ENCODE measurements around the gene KLK6. TPM values are rescaled to one million over a fixed set of nuclear protein-coding genes. Genes with fewer than 3 reads are reported as not detected.

KLK6 gene
- total and polyA plus RNA-seq, 4 donors = not detected

DNA sequence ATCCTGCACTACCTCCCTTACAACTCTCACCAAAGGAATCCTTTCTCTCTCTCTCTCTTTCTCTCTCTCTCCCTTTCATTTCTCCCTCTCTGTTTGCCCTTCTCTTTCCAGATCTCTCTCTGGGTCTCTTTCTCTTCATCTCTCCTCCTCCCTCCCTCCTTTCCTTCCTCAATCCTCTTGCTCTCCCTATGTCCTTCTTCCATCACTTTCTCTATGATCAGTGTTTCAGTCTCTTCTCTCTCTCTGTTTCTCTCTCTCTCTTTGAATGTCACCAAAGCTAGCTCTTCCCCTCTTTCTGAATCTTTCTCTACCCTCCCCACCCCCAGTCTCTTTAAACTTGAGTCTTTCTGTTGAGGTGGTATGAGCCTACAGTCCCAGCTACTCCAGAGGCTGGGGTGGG is 38.4 kb downstream of the KLK6 start (continued):
- TF ChIP-seq, protein P1, sequence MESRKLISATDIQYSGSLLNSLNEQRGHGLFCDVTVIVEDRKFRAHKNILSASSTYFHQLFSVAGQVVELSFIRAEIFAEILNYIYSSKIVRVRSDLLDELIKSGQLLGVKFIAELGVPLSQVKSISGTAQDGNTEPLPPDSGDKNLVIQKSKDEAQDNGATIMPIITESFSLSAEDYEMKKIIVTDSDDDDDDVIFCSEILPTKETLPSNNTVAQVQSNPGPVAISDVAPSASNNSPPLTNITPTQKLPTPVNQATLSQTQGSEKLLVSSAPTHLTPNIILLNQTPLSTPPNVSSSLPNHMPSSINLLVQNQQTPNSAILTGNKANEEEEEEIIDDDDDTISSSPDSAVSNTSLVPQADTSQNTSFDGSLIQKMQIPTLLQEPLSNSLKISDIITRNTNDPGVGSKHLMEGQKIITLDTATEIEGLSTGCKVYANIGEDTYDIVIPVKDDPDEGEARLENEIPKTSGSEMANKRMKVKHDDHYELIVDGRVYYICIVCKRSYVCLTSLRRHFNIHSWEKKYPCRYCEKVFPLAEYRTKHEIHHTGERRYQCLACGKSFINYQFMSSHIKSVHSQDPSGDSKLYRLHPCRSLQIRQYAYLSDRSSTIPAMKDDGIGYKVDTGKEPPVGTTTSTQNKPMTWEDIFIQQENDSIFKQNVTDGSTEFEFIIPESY (IDR thresholded peaks at IDR 0.05) = no peak
- TF ChIP-seq SP1 (IDR thresholded peaks at IDR 0.05) = no peak
- TF ChIP-seq GABPA (IDR thresholded peaks at IDR 0.05 in 1 of 2, conservative IDR thresholded peaks at IDR 0.05 in 1 of 2) = no peak
- no peak for TF ChIP-seq MAX (IDR thresholded peaks at IDR 0.05)

- no peak overlapping the region for H3K4me3 ChIP-seq (ENCODE audit: low read depth in 1 of 3, low read length in 3 of 3)
- no peak for TF ChIP-seq REST (IDR thresholded peaks at IDR 0.05)
- no peak for TF ChIP-seq EGR1 (IDR thresholded peaks at IDR 0.05; ENCODE audit: low read depth in 2 of 2)
- TF ChIP-seq, protein P1 (IDR thresholded peaks at IDR 0.05) = no peak
- TF ChIP-seq GABPA (IDR thresholded peaks at IDR 0.05 in 1 of 2, conservative IDR thresholded peaks at IDR 0.05 in 1 of 2) = no peak
- TF ChIP-seq, protein P2, sequence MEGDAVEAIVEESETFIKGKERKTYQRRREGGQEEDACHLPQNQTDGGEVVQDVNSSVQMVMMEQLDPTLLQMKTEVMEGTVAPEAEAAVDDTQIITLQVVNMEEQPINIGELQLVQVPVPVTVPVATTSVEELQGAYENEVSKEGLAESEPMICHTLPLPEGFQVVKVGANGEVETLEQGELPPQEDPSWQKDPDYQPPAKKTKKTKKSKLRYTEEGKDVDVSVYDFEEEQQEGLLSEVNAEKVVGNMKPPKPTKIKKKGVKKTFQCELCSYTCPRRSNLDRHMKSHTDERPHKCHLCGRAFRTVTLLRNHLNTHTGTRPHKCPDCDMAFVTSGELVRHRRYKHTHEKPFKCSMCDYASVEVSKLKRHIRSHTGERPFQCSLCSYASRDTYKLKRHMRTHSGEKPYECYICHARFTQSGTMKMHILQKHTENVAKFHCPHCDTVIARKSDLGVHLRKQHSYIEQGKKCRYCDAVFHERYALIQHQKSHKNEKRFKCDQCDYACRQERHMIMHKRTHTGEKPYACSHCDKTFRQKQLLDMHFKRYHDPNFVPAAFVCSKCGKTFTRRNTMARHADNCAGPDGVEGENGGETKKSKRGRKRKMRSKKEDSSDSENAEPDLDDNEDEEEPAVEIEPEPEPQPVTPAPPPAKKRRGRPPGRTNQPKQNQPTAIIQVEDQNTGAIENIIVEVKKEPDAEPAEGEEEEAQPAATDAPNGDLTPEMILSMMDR (IDR thresholded peaks at IDR 0.05; ENCODE audit: low read depth, low read length, missing input control) = no peak
- no peak for TF ChIP-seq HNF4G (IDR thresholded peaks at IDR 0.05)
- no peak for TF ChIP-seq YY1 (IDR thresholded peaks at IDR 0.05)
- TF ChIP-seq FOXA1 (IDR thresholded peaks at IDR 0.05) = no peak
- TF ChIP-seq SP1 (IDR thresholded peaks at IDR 0.05) = no peak
- no peak for TF ChIP-seq FOXA2 (IDR thresholded peaks at IDR 0.05)
- TF ChIP-seq RXRA (IDR thresholded peaks at IDR 0.05) = no peak
- TF ChIP-seq RAD21 (IDR thresholded peaks at IDR 0.05) = no peak
- no peak for TF ChIP-seq HNF4A (conservative IDR thresholded peaks at IDR 0.05)
- TF ChIP-seq, protein P3, sequence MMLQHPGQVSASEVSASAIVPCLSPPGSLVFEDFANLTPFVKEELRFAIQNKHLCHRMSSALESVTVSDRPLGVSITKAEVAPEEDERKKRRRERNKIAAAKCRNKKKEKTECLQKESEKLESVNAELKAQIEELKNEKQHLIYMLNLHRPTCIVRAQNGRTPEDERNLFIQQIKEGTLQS (IDR thresholded peaks at IDR 0.05) = no peak
- no peak for TF ChIP-seq JUND (IDR thresholded peaks at IDR 0.05)
- no peak for TF ChIP-seq MAX (IDR thresholded peaks at IDR 0.05)
- TF ChIP-seq TAF1 (conservative IDR thresholded peaks at IDR 0.05) = no peak
- TF ChIP-seq NR2F2 (IDR thresholded peaks at IDR 0.05) = no peak
- 70% methylated on average over 5 of the region's 5 CpGs for WGBS
- H3K9me3 ChIP-seq (ENCODE audit: control insufficient read depth in 4 of 4, low read length in 3 of 4) = no peaks in the 10 kb centered on the region
- no peak overlapping the region for H3K9ac ChIP-seq (ENCODE audit: low read depth in 1 of 2, low read length in 2 of 2)
- H3K27ac ChIP-seq (ENCODE audit: low read depth in 1 of 2, low read length in 2 of 2) = no peak overlapping the region
- no peaks in the 10 kb centered on the region for H3K4me1 ChIP-seq (ENCODE audit: control insufficient read depth in 4 of 4, insufficient read depth in 4 of 4, low read length in 3 of 4)
- no peak for DNase-seq (ENCODE audit: low spot score)
- H3K36me3 ChIP-seq (ENCODE audit: control insufficient read depth in 4 of 4, insufficient read depth in 3 of 4, low read depth in 1 of 4, low read length in 3 of 4) = no peaks in the 10 kb centered on the region
- peaks cover 0 to 8% (median 0%) of the 10 kb centered on the region in 4 donors for H3K27me3 ChIP-seq (ENCODE audit: control insufficient read depth in 4 of 4, insufficient read depth in 4 of 4, low read length in 3 of 4)
Measured at GRCh38 chr19:50928831-50929230, 40.6 kb downstream of the KLK6 start.

Measured in liver (tissue), 9 donors.